Left renal pelvis (tissue), 4 donors: ENCODE data around the gene ID3. TPM values are rescaled to one million over a fixed set of nuclear protein-coding genes. Genes with fewer than 3 reads are reported as not detected.
"Not testable (repeated sequence)": the region's sequence is repeated elsewhere in the genome, so short reads cannot be mapped to it uniquely, and the experiment has no call there.

ENCODE experiments used
- DNase-seq, 4 donors: peaks; one replicate each; pipeline ENCODE4 v3.0.0-alpha.2; 2013; ENCODE audit warnings: low read depth in 4 of 4, low spot score in 3 of 4
- polyA plus RNA-seq, 4 donors: library from polyadenylated mRNA; unstranded; fragments of 120-200 nt; gene quantifications; one replicate each; pipeline ENCODE4 v1.2.1, GENCODE V29; 2013; ENCODE audit not compliant: insufficient read length in 4 of 4

The ID3 gene
- polyA plus RNA-seq, 4 donors, result 178 to 393 (median 283) TPM

DNA sequence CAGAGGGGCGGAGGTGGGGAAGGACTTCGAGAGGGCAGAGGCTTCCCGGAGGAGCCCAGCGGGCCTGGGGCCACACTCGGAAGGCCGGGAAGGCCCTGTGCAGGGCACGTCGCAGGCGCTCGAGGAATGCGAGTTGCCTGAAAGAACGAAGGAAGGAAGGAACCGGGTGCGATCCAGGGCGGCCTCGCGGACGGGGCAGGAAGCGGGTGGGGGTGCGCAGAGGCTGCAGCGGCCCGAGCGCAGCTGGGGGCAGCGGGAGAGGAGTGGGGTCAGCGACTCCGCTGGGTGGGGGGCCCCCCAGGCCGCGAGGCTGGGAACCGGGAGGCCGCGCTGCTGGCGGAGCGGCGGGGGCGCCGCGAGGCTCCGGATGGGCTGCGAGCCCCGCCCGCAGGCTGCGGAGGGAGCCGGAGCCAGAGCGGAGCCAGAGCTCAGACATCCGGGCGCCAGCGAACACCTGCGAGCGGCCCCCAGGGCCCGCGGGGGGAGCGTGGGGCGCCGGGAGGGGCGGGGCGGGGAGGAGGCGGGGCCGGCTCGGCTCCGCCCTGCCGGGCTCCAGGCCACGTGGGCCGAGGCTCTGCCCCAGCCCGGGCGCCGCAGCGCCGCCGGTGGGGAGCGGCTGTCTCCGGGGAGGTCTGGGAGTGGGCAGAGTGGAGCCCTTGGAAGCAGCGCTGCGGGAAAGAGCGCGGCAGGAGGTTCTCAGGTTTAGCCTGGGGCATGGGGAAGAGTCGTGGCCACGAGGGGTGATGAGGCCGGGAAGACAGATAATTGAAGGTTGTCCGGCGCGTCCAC lies 4.6 kb downstream of the ID3 start:
- peak; percentile 76 to 87 (median 86) for DNase-seq

DNA sequence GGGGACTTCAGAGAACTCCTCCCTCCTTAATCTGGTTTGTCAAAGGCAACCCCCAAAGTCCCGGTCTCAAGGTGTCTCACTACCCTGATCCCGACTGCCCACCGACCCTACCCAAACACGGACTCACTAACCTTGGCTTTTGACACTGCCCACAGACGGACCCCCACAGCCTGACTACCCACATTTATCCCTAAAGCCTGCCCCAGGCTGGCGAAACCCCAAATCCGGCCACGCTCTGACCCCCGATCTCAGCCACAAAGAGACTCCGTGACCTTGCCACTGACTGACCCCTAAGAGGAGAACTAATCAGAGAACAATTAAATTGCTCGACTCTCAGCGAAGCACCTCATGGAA lies 5.2 kb downstream of the ID3 start:
- DNase-seq, result no peak

DNA sequence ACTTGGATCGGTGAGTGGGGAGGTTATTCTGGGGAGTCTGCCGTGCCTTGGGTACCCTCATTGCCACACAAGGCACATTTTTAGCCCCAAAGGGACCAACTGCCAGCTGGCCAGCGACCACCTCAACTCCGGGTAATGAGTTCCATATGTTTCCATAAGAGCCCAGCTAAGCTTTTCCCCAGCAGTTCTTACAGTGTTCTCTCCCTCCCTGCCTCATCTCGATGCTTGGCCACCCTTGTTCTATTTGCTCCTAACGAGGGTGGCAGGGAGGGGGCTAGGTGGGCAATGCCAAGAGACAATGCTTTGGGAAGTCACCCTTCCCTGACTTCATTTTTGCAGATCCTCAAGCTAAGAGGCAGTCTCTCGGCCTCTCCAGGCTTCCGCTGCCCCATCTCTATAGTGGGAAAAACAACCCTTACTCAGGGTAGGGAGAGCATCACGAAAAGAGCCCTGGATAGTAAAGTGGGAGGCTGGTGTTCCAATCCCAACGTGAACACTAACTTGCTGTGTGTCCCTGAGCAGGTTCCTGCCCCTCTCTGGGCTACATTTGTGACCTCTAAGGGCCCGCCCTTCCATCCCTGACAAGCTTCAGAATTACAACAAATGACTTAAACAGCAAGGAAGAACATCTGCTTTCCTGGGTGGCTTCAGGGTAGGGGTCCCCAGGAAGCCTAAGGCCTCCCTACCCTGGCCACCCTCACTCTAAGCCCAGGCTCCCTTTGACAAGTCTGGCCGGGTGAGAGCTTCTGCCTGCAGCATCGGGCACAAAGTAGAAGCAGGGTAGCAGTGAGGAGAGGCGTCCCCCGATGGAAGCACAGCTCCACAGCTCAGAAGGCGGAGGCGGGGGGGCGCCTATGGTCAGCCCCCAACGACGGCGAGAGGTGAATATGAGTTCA lies 5.8 kb downstream of the ID3 start:
- no peak for DNase-seq

DNA sequence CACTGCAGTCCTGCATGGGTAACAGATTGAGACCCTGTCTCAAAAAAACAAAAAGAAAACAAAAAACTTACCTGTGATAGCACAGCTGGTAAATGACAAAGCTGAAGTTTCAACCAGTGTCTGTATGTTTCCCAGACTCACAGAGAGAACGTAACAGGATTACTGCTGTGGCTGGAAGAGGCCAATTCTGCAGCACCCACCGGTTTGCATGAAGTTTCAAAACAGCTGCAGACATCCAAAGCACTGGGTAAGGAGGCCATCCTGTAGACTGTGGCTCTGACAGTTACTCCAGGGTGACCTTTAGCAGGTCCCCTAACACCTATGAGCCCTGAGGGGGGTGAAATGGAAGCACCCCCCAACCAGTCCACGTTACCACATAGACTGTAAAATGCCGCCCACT lies 7.5 kb downstream of the ID3 start:
- no peak for DNase-seq

DNA sequence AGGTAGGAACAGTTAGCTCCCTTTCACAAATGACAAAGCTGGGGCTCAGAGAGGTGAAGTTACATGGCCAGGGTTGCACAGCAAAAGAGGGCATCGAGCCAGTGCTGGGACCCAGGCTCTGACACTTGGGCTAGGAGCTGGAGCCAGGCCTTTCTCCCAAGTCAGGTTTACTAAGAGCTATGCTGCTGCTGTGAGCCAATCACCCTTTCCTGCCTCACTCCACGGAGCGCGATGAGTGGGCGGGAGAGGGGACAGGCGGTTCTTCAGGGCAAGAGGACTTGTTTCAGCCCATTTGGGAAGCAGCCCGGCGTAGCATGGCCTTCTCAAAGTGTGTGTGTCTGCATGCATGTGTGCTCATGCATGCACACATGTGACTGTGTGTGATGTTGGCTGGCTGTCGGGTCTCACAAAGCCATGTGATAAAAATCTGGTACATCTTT lies 10.6 kb downstream of the ID3 start:
- no peak for DNase-seq

DNA sequence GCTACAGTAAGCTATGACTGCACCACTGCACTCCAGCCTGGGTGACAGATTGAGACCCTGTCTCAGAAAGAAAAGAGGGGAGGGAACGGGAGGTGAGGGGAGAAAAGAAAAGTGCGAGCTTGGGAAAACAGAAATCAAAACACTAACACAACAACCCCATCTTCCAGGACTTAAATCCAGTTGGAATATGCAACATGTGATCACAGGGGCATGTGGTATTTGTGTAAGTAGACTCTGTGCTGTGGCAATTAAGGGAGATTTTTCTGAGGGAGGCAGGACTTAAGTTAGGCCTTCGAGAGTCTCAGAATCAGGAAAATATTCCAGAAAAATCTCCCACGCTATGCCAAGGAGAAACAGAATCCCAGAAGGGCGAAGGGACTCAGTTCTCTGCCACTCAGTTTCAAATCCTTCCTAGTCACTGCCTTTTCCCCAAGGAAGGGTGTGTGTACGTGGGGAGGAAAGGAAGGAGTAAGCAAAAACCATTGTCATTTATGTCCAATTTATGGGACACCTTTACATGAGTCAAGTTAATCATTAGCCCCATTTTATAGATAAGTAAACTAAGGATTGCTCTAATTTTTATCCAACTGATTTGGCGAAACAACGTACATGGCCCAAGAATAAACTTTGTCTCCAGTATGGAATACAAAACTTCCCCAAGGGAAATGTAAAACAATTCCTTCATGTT lies 12.3 kb downstream of the ID3 start:
- DNase-seq, result no peak

DNA sequence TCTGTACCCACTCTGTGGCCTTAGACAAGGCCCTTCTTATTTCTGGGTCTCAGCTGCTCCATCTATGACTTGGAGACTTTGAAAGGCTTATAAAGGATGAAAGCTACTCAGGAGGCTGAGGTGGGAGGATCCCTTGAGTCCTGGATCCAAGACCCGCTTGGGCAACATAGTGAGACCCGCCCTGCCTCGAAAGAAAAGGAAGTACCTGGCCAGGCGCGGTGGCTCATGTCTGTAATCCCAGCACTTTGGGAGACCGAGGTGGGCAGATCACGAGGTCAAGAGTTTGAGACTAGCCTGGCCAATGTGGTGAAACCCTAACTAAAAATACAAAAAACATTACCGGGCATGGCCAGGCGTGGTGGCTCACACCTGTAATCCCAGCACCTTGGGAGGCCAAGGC lies 13.4 kb downstream of the ID3 start:
- DNase-seq, result no peak

DNA sequence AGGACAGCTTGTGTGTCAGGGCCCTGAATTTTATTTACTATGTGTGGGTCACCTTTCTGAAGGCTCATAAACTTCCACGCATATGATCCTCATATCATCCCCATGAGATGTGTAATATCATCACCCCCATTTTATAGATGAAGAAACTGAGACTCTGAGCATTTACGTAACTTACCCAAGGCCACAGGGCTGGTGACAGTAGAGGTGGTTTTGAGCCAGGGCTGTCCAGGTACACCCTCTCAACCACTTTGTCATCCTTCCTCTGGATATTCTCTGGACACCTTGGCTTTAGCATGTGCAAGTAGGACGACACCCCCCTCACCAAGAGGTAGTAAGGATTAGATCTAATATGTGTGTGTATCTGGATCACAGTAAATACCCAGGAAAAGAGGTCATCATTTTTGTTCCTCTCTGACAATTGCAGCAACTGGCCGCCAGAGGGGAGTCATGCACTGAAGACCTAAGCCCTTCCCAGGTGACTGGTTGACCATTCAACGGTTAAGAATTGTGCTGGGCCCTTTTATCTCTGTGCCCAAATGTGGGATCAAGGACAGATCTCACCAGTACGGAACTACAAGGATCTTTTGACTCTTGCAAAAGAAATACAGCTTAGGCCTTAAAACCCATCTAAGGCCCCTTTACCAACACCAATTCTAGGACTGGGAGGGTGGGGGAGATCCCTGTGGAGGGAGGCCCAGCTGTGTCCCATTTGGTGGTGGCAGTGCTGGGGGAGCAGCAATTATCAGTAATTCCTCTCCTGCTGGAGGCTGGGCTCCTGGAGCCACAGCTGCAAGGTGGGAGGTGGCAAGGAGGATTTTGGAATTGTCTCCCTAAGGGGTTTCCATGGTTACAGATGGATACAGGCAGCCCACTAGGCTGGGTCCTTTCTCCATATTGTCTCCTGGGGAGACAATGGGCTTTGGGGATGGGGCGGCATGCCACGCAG lies 14.6 kb downstream of the ID3 start:
- DNase-seq, result no peak

DNA sequence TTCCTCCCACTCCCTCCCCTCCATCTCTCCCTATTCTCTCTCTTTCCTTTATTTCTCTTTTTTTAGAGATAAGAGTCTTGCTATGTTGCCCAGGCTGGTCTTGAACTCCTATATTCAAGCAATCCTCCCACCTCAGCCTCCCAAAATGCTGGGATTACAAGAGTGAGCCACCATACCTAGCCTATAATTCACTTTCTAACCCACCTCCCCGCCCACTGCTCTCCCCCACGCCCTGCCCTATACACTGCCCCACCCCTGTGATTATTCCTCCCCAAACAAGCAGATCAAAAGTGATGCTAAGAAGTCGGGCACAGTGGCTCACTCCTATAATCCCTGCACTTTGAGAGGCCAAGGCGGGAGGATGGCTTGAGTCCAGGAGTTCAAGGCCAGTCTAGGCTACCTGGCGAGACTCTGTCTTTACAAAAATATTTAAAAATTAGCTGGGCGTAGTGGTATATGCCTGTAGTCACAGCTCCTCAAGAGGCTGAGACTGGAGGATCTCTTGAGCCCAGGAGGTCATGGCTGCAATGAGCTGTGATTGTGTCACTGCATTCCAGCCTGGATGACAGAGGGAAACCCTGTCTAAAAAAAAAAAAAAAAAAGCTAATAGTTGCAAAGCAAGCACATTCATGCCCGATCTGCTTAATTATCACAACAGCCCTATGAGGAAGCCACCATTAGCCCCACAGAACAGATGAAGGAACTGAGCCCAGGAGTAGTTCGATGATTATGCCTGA lies 15.4 kb downstream of the ID3 start:
- no peak for DNase-seq

DNA sequence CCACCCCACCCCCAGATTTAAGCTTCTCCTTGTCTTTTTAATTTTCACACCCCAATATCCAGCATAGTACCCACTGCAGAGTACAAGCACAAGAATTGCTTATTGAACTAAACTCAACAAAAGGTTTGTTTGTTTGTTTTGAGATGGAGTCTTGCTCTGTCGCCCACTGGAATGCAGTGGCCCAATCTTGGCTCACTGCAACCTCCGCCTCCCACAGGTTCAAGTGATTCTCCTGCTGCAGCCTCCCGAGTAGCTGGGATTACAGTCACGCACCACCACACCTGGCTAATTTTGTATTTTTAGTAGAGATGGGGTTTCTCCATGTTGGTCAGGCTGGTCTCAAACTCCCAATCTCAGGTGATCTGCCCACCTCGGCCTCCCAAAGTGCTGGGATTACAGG lies 16.4 kb downstream of the ID3 start:
- DNase-seq, result not testable (repeated sequence)

DNA sequence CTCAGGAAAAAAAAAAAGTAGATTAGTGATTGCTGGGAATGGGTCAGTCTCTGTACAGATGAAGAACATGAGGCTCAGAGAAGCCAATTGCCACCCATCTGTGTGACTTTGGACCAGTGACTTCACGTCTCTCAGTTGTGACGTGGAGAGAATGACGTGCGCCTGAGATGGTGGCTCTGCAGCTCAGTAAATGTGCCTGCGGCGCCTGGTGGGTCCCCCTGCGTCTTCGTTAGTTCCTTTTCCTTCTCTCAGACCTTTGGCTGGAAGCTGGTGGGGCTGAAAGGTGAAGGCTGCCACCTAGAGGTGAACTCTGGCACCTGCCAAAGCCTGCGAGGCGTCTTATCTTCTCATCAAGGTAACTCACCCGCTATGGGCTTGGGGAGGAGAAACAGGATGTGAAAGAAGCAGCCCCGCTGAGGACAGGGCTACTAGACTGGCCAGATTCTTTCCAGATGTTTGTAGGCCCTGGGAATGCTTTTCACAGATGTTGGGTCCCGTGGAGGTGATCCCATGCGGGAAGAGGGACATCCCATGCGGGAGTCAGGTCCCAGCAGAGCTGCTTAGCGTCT lies 19.5 kb downstream of the ID3 start:
- peak in 2 of 4 donors; percentile 82 to 88 for DNase-seq

DNA sequence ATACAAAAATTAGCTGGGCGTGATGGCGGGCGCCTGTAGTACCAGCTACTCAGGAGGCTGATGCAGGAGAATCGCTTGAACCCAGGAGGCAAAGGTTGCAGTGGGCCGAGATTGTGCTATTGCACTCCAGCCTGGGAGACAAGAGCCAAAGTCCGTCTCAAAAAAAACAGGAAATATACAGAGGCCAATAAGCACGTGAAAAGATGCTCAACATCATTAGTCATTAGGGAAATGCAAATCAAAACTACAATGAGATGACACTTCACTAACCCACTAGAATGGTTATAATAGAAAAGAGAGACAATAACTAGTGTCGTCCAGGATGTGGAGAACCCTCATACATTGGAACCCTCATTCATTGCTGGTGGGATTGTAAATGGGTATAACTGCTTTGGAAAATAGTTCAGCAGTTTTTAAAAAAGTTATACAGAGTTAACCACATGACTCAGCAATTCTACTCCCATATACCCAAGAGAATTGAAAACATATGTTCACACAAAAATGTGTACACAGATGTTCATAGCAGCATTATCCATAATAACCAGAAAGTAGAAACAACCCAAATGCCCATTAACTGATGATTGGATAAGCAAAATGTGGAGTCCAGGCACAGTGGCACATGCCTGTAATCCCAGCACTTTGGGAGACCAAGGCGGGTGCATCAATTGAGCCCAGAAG lies 21.9 kb downstream of the ID3 start:
- no peak for DNase-seq

DNA sequence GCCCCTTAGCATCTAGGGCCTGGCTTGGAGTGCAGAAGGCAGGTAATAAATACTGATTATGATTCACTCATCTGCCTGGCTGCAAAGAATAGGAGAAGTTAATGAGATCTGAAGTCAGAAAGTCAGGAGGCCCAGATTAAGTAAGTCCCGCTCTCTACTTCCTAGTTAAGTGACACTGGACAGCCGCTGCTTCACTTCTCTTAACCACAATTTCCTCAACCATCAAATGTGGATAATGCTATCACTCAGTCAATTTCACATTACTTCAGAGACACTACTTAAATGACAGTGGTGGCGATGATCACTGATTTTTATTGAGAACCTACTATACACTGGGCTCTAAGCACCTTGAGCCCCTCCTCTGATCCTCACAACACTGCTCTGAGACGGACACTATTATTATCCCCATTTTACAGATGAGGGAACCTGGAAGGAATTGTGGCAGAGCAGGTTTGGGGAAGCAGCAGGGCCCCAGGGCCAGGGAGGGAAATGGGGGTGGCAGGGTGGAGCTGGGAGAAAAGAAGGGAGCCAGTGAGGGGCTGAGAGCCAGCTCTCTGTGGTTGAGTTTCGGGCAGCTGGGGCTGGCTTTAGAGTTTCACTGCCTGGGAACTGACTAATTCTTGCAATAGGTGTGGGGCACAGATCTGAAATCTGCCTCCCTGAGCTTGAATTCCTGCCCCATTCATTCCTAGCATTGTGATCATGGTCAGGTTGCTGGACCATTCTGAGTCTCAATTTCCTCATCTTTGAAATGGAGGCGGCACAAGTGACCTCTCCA lies 25.9 kb downstream of the ID3 start:
- no peak for DNase-seq

DNA sequence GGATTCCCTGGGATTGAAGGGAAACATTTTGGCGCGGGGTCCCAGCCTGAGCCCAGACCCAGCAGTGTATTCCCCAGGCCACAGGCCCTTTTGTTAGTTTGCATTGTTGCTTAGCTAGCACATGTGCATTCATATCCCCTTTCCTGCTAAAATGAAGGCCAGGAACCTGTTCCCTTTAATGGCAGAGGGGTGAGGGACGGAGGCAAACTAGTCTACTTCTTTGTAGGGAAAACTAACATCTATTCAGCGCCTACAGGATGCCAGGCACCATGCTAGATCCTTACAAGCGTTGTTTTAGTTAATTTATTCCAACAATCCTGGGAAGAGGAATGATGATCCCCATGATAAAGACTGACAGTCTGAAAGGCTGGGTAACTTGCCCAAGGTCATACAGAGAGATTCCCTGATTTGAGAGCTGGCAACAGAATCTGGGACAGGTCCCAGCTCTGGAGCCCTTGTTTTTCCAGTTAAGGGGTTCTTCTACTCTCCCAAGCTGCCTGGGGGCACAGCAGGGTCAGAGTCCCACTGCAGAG lies 27.7 kb downstream of the ID3 start:
- no peak for DNase-seq

DNA sequence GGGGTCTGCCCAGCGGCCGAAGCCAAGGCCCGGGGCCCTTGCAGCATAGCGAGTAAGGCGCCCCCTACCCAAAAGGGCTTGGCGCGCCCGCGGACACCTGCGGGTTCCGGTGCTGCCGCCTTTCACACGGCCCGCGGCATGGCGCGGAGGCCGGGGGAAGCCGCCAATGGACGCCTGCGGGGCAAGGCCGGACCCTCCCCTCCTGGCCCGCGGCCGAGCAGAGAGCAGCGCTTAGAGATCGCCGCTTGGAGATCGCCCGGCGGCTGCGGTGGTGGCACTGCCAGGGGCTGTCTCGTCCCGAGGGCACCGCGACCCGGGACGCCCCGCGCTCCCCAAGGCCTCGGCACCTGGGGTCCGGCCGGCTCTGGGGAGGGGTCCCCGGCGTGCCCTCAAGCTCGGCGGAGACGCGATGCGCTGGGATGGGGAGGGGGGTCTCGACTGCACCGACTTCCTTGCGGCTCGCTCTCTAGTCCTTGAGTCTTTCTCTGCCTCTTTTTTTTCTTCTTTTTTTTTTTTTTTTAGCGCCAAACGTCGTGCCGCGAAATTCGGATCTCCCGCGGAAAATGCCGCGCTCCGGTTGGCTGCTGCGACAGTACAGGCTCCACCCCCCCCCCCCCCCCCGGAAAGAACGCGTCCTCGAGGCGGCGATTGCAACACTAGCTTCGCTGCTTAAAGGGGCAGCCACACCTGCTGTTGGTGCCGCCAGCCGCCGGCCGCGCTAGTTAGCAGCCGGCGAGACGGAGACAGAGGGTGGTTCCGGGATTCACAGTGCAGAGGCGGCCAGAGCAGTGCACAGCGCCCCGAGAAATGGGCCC lies 28.3 kb downstream of the ID3 start, which contains the start of gene E2F2:
Gene E2F2, minus strand, starts transcription at position 487 of the 815 bp plus-strand sequence. Its CDS starts 440 bp downstream, at position 47.
- peak in 1 of 4 donors; percentile 62 for DNase-seq

DNA sequence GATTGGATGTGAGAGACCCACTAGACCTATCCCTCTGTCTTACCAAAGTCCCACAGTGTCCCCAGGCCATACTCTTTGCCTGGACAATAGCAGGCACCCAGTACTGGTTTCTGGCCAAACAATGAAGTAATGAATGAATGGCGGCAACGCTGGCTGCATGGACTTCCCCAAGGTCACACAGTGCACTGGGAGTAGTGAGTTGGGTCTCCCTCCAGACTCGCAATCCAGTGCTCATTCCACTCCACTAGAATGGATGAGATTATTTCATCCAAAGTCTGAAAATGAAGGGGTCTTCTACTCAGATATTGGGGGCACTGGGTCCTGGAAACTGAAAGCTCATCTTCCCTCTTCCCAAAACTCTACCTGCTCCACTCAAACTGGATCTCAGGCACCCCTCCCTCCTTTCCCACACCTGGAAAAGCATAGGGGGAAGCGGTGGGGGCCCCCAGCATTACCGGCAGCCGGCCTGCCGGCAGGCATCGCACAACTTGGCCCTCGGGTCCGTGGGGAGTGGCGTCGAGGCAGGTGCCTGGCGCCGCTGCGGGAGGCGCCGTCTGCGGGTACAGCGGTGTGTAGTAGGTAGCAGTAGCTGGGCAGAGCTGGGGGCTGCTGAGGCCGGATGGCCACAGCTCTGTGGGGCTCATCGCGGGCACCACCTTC lies 29.1 kb downstream of the ID3 start:
- no peak for DNase-seq
